Vagina (tissue), 2 donors: ENCODE data around the gene HOTAIR. TPM values are rescaled to one million over a fixed set of nuclear protein-coding genes. Genes with fewer than 3 reads are reported as not detected.
A peak's percentile ranks its signal among the peaks of the same experiment; 100 is the strongest.

Experiments
- DNase-seq, 2 donors: peaks; one replicate each; pipeline ENCODE4 v3.0.0-alpha.2; 2017; ENCODE audit errors: extremely low spot score in 2 of 2
- H3K27ac ChIP-seq: fragments of 200-600 bp; sonication (generic); one replicate; pipeline ENCODE4 v1.5.1; 2019
- H3K27me3 ChIP-seq: fragments of 200-600 bp; sonication (generic); one replicate; pipeline ENCODE4 v1.5.1; 2019
- H3K36me3 ChIP-seq, 2 donors: fragments of 200-600 bp; sonication (generic); one replicate each; pipeline ENCODE4 v1.5.1; 2017 to 2019
- H3K4me1 ChIP-seq: fragments of 200-600 bp; sonication (generic); one replicate; pipeline ENCODE4 v1.5.1; 2019
- H3K4me3 ChIP-seq, 2 donors: fragments of 200-600 bp; sonication (generic); 1 replicate in 1 of 2; 2 replicates in 1 of 2; pipeline ENCODE4 v1.5.1; 2016 to 2019
- H3K9me3 ChIP-seq: fragments of 200-600 bp; sonication (generic); one replicate; pipeline ENCODE4 v1.5.1; 2019
- CTCF ChIP-seq, 3 experiments: fragments of 450-650 bp in 2 of 3; fragments of 200-600 bp in 1 of 3; sonication (generic) in 1 of 3; IDR thresholded peaks; one replicate each; pipeline ENCODE4 v1.5.1; 2017 to 2019; ENCODE audit warnings: antibody characterized with exemption in 3 of 3, mild to moderate bottlenecking in 2 of 3, moderate library complexity in 2 of 3
- POLR2A ChIP-seq, 2 donors: fragments of 450-650 bp; IDR thresholded peaks; one replicate each; pipeline ENCODE4 v1.6.1; 2017; ENCODE audit warnings: antibody characterized with exemption in 2 of 2, mild to moderate bottlenecking in 2 of 2, moderate library complexity in 2 of 2
- POLR2AphosphoS5 ChIP-seq, 2 donors: sonication (generic); formaldehyde crosslinking; IDR thresholded peaks; one replicate each; pipeline ENCODE4 v1.9.0; 2017; ENCODE audit warnings: antibody characterized with exemption in 2 of 2, mild to moderate bottlenecking in 2 of 2, low read depth in 1 of 2; ENCODE audit not compliant: insufficient read depth in 1 of 2
- intact Hi-C: fragments of 100-400 bp; cut with DNase I; formaldehyde crosslinking; loops from one replicate; pipeline ENCODE4 v1.15.1; 2023
- total RNA-seq: library from RNA; depleted of rRNA; stranded (reverse); fragments of >200 nt; gene quantifications from one replicate; pipeline ENCODE4 v1.2.3, GENCODE V29; 2016

Gene HOTAIR
- total RNA-seq, 1 donor from 2014 or later, result not detected

- peak overlapping the region; percentile 27 to 37 for H3K4me3 ChIP-seq
- H3K27ac ChIP-seq, result no peak overlapping the region
- H3K27me3 ChIP-seq, result peaks cover 19% of the 10 kb centered on the region
Measured at GRCh38 chr12:54006559-54007220, 31.9 kb upstream of the HOTAIR start.

GRCh38 chr12:54005853-54006558 lies 31.3 kb upstream of the HOTAIR start:
- peak overlapping the region; percentile 27 to 37 for H3K4me3 ChIP-seq
- peak; percentile 85 to 95 (median 95) for TF ChIP-seq CTCF (IDR thresholded peaks at IDR 0.05)
- TF ChIP-seq POLR2AphosphoS5 (IDR thresholded peaks at IDR 0.05; ENCODE audit: insufficient read depth in 1 of 2, low read depth in 1 of 2), result peak in 1 of 2 donors; percentile 42
- TF ChIP-seq POLR2A (IDR thresholded peaks at IDR 0.05), result no peak
- H3K36me3 ChIP-seq, result no peaks in the 10 kb centered on the region
- peaks cover 16% of the 10 kb centered on the region for H3K4me1 ChIP-seq
- intact Hi-C loops, result loop anchor here (2.0 to 5.0 kb wide), 2 partner anchors 185 to 201 kb away; no protein-coding TSS in a partner anchor
- no peak overlapping the region for H3K27ac ChIP-seq
- H3K9me3 ChIP-seq, result no peaks in the 10 kb centered on the region
- DNase-seq, result no peak
- H3K27me3 ChIP-seq, result peaks cover 19% of the 10 kb centered on the region

More at GRCh38 chr12:54006559-54007220, 31.9 kb upstream of the HOTAIR start:
- no peaks in the 10 kb centered on the region for H3K36me3 ChIP-seq
- no peak for TF ChIP-seq POLR2AphosphoS5 (IDR thresholded peaks at IDR 0.05; ENCODE audit: insufficient read depth in 1 of 2, low read depth in 1 of 2)
- no peak for TF ChIP-seq POLR2A (IDR thresholded peaks at IDR 0.05)
- TF ChIP-seq CTCF (IDR thresholded peaks at IDR 0.05), result no peak
- H3K4me1 ChIP-seq, result peaks cover 16% of the 10 kb centered on the region
- intact Hi-C loops, result loop anchor here (2.0 to 5.0 kb wide), 2 partner anchors 184 to 201 kb away; no protein-coding TSS in a partner anchor
- no peaks in the 10 kb centered on the region for H3K9me3 ChIP-seq
- no peak for DNase-seq

- peaks cover 23% of the 10 kb centered on the region for H3K27me3 ChIP-seq
- no peak overlapping the region for H3K27ac ChIP-seq
- H3K4me3 ChIP-seq, result no peak overlapping the region
- TF ChIP-seq CTCF (IDR thresholded peaks at IDR 0.05) (no peak), POLR2AphosphoS5 (IDR thresholded peaks at IDR 0.05; ENCODE audit: insufficient read depth in 1 of 2, low read depth in 1 of 2) (no peak), POLR2A (IDR thresholded peaks at IDR 0.05) (no peak)
- peaks cover 19% of the 10 kb centered on the region for H3K4me1 ChIP-seq
- H3K9me3 ChIP-seq, result no peaks in the 10 kb centered on the region
- DNase-seq, result no peak
- intact Hi-C loops, result loop anchor here (5.0 kb wide), 1 partner anchor 202 kb away; no protein-coding TSS in a partner anchor
- no peaks in the 10 kb centered on the region for H3K36me3 ChIP-seq
Measured at GRCh38 chr12:54005531-54005852, 30.7 kb upstream of the HOTAIR start.

GRCh38 chr12:54004841-54005530 lies 30.2 kb upstream of the HOTAIR start:
- TF ChIP-seq CTCF (IDR thresholded peaks at IDR 0.05) (no peak), POLR2AphosphoS5 (IDR thresholded peaks at IDR 0.05; ENCODE audit: insufficient read depth in 1 of 2, low read depth in 1 of 2) (no peak), POLR2A (IDR thresholded peaks at IDR 0.05) (no peak)

More at GRCh38 chr12:54004841-54005530, 30.2 kb upstream of the HOTAIR start:
- Histone ChIP-seq H3K9me3 (no peaks in the 10 kb centered on the region), H3K4me3 (no peak overlapping the region), H3K36me3 (no peaks in the 10 kb centered on the region), H3K27ac (no peak overlapping the region), H3K27me3 (peaks cover 23% of the 10 kb centered on the region), H3K4me1 (peaks cover 24% of the 10 kb centered on the region)
- DNase-seq, result no peak
- intact Hi-C loops, result loop anchor here (5.0 kb wide), 1 partner anchor 202 kb away; no protein-coding TSS in a partner anchor
